Astrocyte of the cerebellum (primary cell): ENCODE data around the gene SNED1.

ENCODE experiments used
- DNase-seq: peaks from one replicate; pipeline ENCODE4 v3.0.0-alpha.2; 2011; ENCODE audit warnings: low read depth
- H3K4me3 ChIP-seq: 2 replicates; pipeline ENCODE4 v1.5.1; 2011; ENCODE audit warnings: mild to moderate bottlenecking, low read depth, low read length, moderate library complexity
- in situ Hi-C: cut with HindIII; loops from 2 replicates; pipeline ENCODE4 v1.10.0; 2017; ENCODE audit warnings: low sequenced_read_pairs
- TF ChIP-seq, protein P1 (sequence below): IDR thresholded peaks from 2 replicates; pipeline ENCODE4 v1.5.1; 2012; ENCODE audit warnings: low read length, low read depth, moderate library complexity, mild to moderate bottlenecking; ENCODE audit errors: missing control alignments

SNED1 gene

DNA sequence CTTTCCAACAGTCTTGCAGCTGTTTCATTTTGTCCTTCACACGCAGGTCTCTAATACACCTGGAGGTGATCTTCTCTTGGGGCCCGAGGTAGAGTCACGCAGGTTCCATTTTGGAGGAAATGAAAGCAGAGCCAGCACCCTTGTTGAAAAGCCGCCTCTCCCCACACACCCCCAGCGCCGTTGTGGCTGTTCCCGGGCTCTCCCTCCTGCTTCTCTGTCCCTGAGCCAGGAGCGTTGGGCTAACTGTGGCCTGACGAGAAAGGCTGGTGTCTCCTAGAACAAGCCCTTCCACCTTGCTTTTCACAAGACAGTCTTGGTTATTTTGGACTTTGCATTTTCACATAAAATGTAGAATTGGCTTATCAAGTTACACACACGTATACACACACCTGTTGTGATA is 16.3 kb downstream of the SNED1 start:
- in situ Hi-C loops, result no loop called here
- no peak for DNase-seq
- H3K4me3 ChIP-seq, result no peak overlapping the region
- TF ChIP-seq, protein P1, sequence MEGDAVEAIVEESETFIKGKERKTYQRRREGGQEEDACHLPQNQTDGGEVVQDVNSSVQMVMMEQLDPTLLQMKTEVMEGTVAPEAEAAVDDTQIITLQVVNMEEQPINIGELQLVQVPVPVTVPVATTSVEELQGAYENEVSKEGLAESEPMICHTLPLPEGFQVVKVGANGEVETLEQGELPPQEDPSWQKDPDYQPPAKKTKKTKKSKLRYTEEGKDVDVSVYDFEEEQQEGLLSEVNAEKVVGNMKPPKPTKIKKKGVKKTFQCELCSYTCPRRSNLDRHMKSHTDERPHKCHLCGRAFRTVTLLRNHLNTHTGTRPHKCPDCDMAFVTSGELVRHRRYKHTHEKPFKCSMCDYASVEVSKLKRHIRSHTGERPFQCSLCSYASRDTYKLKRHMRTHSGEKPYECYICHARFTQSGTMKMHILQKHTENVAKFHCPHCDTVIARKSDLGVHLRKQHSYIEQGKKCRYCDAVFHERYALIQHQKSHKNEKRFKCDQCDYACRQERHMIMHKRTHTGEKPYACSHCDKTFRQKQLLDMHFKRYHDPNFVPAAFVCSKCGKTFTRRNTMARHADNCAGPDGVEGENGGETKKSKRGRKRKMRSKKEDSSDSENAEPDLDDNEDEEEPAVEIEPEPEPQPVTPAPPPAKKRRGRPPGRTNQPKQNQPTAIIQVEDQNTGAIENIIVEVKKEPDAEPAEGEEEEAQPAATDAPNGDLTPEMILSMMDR, result no peak

DNA sequence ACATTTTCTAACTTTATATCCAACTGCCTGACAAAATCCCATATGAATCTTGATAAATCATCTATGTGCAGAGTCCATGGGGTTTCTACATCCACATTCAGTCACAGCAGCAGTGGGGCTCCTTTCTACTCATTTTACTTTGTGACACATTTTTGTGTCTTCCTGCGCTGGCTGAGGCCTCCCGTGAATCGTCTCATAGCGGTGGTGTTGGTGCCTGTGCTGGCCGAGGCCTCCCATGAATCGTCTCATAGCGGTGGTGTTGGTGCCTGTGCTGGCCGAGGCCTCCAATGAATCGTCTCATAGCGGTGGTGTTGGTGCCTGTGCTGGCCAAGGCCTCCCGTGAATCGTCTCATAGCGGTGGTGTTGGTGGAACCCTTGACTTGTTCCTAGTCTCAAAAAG is 17.0 kb downstream of the SNED1 start:
- DNase-seq, result no peak
- in situ Hi-C loops, result no loop called here
- no peak overlapping the region for H3K4me3 ChIP-seq
- TF ChIP-seq, protein P1, result no peak

DNA sequence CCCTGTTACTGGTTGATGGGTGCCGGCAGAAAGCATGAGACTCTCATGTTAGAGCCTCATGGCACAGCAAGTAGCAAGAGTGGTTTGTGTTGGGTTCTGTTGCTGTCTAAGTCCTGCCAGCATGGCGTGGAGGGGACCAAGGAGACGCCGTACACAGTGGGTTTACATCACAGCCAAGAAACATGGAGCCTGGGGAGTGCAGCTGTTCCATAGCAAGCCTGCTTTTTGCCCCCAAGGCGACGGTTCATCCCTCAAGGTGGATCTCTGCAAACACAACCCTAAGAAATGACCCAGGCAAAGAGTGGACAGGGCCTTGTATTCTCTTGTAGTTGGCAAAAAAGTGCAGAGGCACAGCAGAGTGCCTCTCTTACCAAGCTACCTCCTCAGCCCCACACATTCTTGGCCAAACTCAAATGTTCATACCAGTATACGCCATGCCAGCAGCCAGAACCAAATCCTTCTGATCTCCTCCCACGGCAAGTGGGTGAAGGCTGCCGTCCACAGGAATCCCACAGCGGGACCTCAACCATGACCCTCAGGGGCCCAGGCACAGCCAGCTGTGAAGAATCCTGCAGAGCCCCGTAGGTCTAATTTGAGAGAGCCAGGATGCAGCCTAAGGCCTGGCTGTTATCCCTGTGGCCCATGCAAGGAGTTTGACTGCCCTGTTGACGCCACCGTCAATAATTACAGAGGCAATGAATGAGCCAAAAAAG is 19.0 kb downstream of the SNED1 start:
- TF ChIP-seq, protein P1, result no peak
- in situ Hi-C loops, result no loop called here
- no peak for DNase-seq
- H3K4me3 ChIP-seq, result no peak overlapping the region

DNA sequence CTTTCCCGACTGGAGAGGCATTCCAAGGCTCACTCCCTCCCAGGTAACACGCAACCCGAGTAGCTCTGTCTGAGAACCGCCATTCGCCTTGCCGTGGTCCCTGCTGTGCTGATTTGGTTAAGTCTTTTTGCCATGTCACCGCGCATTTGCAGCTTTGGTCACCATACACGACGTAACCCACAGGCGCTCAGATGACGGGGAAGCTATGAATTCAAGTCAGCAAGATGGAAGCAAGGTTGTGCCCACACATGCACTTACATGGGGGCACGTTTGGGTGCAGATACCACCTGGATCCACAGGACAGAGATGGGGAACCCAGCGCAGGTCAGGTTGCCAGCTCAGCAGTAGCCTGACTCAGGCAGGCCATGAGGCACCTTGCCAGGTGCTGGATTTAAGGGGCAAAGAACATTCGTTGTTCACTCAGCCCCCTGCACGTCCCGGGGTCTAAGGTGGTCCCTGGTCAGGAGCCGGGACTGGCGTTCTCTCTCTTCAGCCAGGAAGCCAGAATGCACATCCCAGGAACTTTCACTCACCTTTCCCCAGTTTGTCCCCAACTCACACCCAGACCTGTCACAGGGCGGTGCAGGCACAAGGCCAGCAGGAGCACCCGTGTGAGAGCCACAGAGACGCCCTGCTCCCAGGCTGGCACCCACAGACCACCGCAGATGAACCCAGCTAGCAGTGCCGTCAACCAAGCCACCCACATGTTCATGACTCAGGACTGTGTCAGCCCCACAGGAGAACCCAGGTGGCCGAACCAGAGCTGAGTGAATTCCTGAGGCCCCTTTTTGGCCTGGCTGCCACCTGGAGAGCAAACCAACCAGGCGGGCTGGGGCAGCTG is 19.9 kb downstream of the SNED1 start:
- in situ Hi-C loops, result no loop called here
- no peak for DNase-seq
- H3K4me3 ChIP-seq, result no peak overlapping the region
- TF ChIP-seq, protein P1, result no peak

DNA sequence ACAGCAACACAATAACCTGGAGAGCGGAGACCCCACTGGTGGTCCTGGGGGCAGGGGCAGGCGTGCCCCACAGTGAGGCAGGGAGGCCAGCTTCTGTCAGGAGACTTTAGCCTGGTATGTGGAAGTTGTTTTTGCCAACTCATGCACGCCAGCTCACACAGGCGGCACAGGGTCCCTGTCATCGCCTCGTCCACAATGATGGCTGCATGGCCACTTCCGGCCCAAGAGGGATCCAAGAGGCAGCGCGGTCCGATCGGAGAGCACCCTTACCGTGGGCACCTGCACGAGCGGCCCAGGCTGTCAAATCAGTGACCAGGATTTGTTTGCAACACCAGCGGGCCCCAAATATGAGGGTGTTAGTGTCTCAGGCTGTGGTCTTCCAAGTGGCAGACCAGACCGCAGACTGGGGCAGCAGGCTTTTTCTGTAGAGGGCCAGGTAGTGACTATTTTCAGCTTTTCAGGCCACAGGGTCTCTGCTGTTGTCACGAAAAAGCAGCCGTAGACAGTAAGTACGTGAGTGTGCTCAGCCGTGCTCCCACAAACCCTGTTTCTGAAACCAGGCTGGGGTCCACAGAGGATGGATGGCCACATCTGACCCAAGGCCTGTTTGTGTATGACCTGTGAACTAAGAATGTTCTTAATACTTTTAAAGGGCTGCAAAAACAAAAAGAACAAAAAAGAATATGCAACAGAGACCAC is 21.2 kb downstream of the SNED1 start:
- DNase-seq, result no peak
- TF ChIP-seq, protein P1, result no peak
- no peak overlapping the region for H3K4me3 ChIP-seq
- in situ Hi-C loops, result loop anchor here (10.0 kb wide), 1 partner anchor 175 kb away; no protein-coding TSS in a partner anchor

DNA sequence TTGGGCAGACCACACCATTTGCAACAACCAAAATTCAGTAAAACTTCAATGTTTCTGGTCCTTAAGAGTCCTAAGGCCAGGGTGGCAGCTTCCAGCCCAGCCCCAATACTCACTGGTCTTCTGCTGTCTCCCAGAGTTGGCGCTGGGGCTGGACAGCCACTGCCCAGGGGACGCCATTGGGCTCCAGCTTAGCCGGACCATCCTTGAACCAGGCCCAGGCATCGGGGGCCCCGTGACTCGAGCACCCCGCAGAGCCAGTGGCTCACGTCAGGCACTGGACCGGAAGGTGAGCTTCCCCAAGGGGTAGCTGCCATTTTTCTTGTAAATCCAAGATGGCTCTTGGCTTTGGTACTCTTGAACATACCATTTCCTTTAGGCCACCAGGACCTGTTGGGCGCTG is 21.8 kb downstream of the SNED1 start:
- no peak overlapping the region for H3K4me3 ChIP-seq
- in situ Hi-C loops, result loop anchor here (10.0 kb wide), 1 partner anchor 175 kb away; no protein-coding TSS in a partner anchor
- no peak for DNase-seq
- TF ChIP-seq, protein P1, result no peak
